OCI-LY7 (cell line): ENCODE results near the gene C16orf95. TPM values are rescaled to one million over a fixed set of nuclear protein-coding genes. Genes with fewer than 3 reads are reported as not detected.

Experiments used
- BruUV-seq: library from RNA; stranded (reverse); fragments of 400-500 nt; replicated peaks from 2 replicates; lab custom pipeline; 2021; lab: Mats Ljungman, UMichigan
- CTCF ChIA-PET: fragments of 300-600 bp; sonication (Branson Sonifier 250); formaldehyde crosslinking; loops from one replicate; lab custom pipeline; 2022; ENCODE audit warnings: antibody characterized with exemption; ENCODE audit not compliant: unreplicated experiment; lab: Charles Lee
- POLR2A ChIA-PET: fragments of 300-600 bp; sonication (Branson Sonifier 250); formaldehyde crosslinking; loops from one replicate; lab custom pipeline; 2022; ENCODE audit warnings: antibody characterized with exemption; lab: Charles Lee
- DNase-seq: peaks from one replicate; pipeline ENCODE4 v3.0.0-alpha.2; 2015; ENCODE audit warnings: low spot score
- H2AFZ ChIP-seq: fragments of 200-600 bp; sonication (generic), shearing (Covaris generic); 2 replicates; pipeline ENCODE4 v1.6.1; 2014; ENCODE audit warnings: mild to moderate bottlenecking, antibody characterized with exemption, low read length, moderate library complexity
- H3K27ac ChIP-seq: fragments of 200-600 bp; sonication (generic); 2 replicates; pipeline ENCODE4 v1.5.1; 2014; ENCODE audit warnings: mixed run types, low read depth, mild to moderate bottlenecking, moderate library complexity, low read length, inconsistent platforms; ENCODE audit not compliant: poor library complexity, severe bottlenecking
- H3K36me3 ChIP-seq: fragments of 200-600 bp; sonication (generic); 2 replicates; pipeline ENCODE4 v1.6.1; 2014; ENCODE audit warnings: mild to moderate bottlenecking, antibody characterized with exemption, low read length, moderate library complexity, mixed read lengths; ENCODE audit not compliant: insufficient read depth
- H3K4me1 ChIP-seq: fragments of 200-600 bp; sonication (generic); 2 replicates; pipeline ENCODE4 v1.5.1; 2014; ENCODE audit warnings: mild to moderate bottlenecking, low read length; ENCODE audit not compliant: insufficient read depth, poor library complexity, severe bottlenecking
- H3K4me2 ChIP-seq: fragments of 200-600 bp; sonication (generic); 2 replicates; pipeline ENCODE4 v1.6.1; 2014; ENCODE audit warnings: mild to moderate bottlenecking, low read length
- H3K4me3 ChIP-seq: fragments of 200-600 bp; sonication (generic); 2 replicates; pipeline ENCODE4 v1.5.1; 2014; ENCODE audit warnings: mild to moderate bottlenecking, low read depth, low read length; ENCODE audit not compliant: poor library complexity, severe bottlenecking
- H3K79me2 ChIP-seq: fragments of 200-600 bp; sonication (generic); 2 replicates; pipeline ENCODE4 v1.6.1; 2016; ENCODE audit warnings: low read depth, mild to moderate bottlenecking, low read length, moderate library complexity, mixed read lengths; ENCODE audit not compliant: insufficient read depth
- H3K9me2 ChIP-seq: fragments of 200-600 bp; sonication (generic); 2 replicates; pipeline ENCODE4 v1.6.1; 2016; ENCODE audit warnings: mild to moderate bottlenecking, low read length, mixed read lengths; ENCODE audit not compliant: insufficient read depth
- H3K9me3 ChIP-seq: fragments of 200-600 bp; sonication (generic); 2 replicates; pipeline ENCODE4 v1.6.1; 2014; ENCODE audit warnings: mild to moderate bottlenecking, mixed run types, low read length, mixed read lengths
- H4K20me1 ChIP-seq: fragments of 200-600 bp; sonication (generic); 2 replicates; pipeline ENCODE4 v1.6.1; 2014; ENCODE audit warnings: mild to moderate bottlenecking, antibody characterized with exemption, low read length, moderate library complexity, mixed read lengths; ENCODE audit not compliant: insufficient read depth
- CTCF ChIP-seq: fragments of 200-600 bp; sonication (generic); conservative IDR thresholded peaks from 2 replicates; pipeline ENCODE4 v1.5.1; 2014; ENCODE audit warnings: mild to moderate bottlenecking, antibody characterized with exemption, low read length, moderate library complexity, mixed read lengths
- EZH2phosphoT487 ChIP-seq: fragments of 200-600 bp; sonication (generic); IDR thresholded peaks from 2 replicates; pipeline ENCODE4 v1.6.1; 2018; ENCODE audit warnings: low read depth, borderline replicate concordance, mild to moderate bottlenecking, mixed run types, antibody characterized with exemption, low read length, moderate library complexity, mixed read lengths
- intact Hi-C: fragments of 100-400 bp; cut with micrococcal nuclease; formaldehyde crosslinking; loops from one replicate; pipeline ENCODE4 v1.10.0; 2022; ENCODE audit not compliant: unreplicated experiment
- total RNA-seq, 2 experiments: library from RNA; depleted of rRNA in 1 of 2; stranded (reverse); fragments of >200 nt in 1 of 2; shearing (Covaris generic) in 1 of 2; gene quantifications; 2 replicates each; pipeline ENCODE4 v1.2.3, GENCODE V29; 2014 to 2022

The C16orf95 gene
- total RNA-seq, 2 experiments from 2014 or later: 8.5 to 22.1 TPM

GRCh38 chr16:87326151-87326571, 9.0 kb upstream of the C16orf95 start:
- Histone ChIP-seq H3K9me3 (no peaks in the 10 kb centered on the region), H3K9me2 (no peaks in the 10 kb centered on the region), H3K4me1 (peaks cover 10% of the 10 kb centered on the region), H3K27ac (no peak overlapping the region), H3K4me3 (no peak overlapping the region), H2AFZ (no peak overlapping the region), H3K36me3 (peaks cover 22% of the 10 kb centered on the region), H3K4me2 (no peak overlapping the region), H4K20me1 (no peaks in the 10 kb centered on the region), H3K79me2 (no peaks in the 10 kb centered on the region)
- no TSS peak for BruUV-seq
- intact Hi-C loops: no loop called here
- DNase-seq: no peak
- ChIA-PET POLR2A (interaction anchor here (1.2 kb wide), 1 partner anchor 9 kb away, joined by 3 read pairs; the partner anchor contains the start of gene C16orf95), CTCF (no interaction called here)
- TF ChIP-seq CTCF: no peak
- TF ChIP-seq EZH2phosphoT487: no peak

GRCh38 chr16:87325423-87325858, 8.2 kb upstream of the C16orf95 start:
- no peaks in the 10 kb centered on the region for H3K9me3 ChIP-seq
- TF ChIP-seq CTCF: no peak
- TF ChIP-seq EZH2phosphoT487: no peak
- peaks cover 10% of the 10 kb centered on the region for H3K4me1 ChIP-seq
- H3K4me3 ChIP-seq: no peak overlapping the region
- no peak overlapping the region for H3K27ac ChIP-seq
- no peak overlapping the region for H3K4me2 ChIP-seq
- H3K9me2 ChIP-seq: no peaks in the 10 kb centered on the region
- no TSS peak for BruUV-seq
- CTCF ChIA-PET: no interaction called here
- no peak overlapping the region for H2AFZ ChIP-seq
- POLR2A ChIA-PET: interaction anchor here (1.2 kb wide), 1 partner anchor 8 kb away, joined by 3 read pairs; the partner anchor contains the start of gene C16orf95
- H3K79me2 ChIP-seq: no peaks in the 10 kb centered on the region
- intact Hi-C loops: no loop called here
- no peak for DNase-seq
- H4K20me1 ChIP-seq: no peaks in the 10 kb centered on the region
- H3K36me3 ChIP-seq: peaks cover 15% of the 10 kb centered on the region; the same call in 1 of the 2 replicates

- peak; percentile 62 for DNase-seq
- TF ChIP-seq EZH2phosphoT487 (no peak), CTCF (peak; percentile 81)
- peaks cover 7% of the 10 kb centered on the region; the same call in 1 of the 2 replicates for H3K36me3 ChIP-seq
- no peak overlapping the region for H3K4me2 ChIP-seq
- H3K9me3 ChIP-seq: no peaks in the 10 kb centered on the region
- BruUV-seq: no TSS peak
- H3K4me3 ChIP-seq: no peak overlapping the region
- no peaks in the 10 kb centered on the region for H3K79me2 ChIP-seq
- intact Hi-C loops: loop anchor here (1.0 kb wide), 1 partner anchor 59 kb away; the partner anchor contains the start of gene FBXO31
- H2AFZ ChIP-seq: no peak overlapping the region
- H3K4me1 ChIP-seq: peaks cover 10% of the 10 kb centered on the region
- H4K20me1 ChIP-seq: no peaks in the 10 kb centered on the region
- H3K9me2 ChIP-seq: no peaks in the 10 kb centered on the region
- H3K27ac ChIP-seq: no peak overlapping the region
- POLR2A ChIA-PET: no interaction called here
- CTCF ChIA-PET: no interaction called here
These were observed 7.5 kb upstream of the C16orf95 start for GRCh38 chr16:87324411-87325275.
